GM18907 (cell line): ENCODE measurements around the gene MTIF3.
"Not testable (repeated sequence)": the region's sequence is repeated elsewhere in the genome, so short reads cannot be mapped to it uniquely, and the experiment has no call there.

Experiments used
- ATAC-seq: cut with Tn5 transposase; IDR thresholded peaks from one replicate; pipeline ENCODE4 v1.9.1; 2021; ENCODE audit warnings: mild to moderate bottlenecking, moderate library complexity; ENCODE audit not compliant: unreplicated experiment

The MTIF3 gene

GRCh38 chr13:27421101-27421871 is 29.1 kb downstream of the MTIF3 start:
- ATAC-seq: no peak

GRCh38 chr13:27419328-27419727 is 31.0 kb downstream of the MTIF3 start:
- ATAC-seq: no peak

GRCh38 chr13:27415116-27415515 is 35.2 kb downstream of the MTIF3 start:
- ATAC-seq: no peak

- ATAC-seq: no peak
Observed at GRCh38 chr13:27411341-27411740, 39.0 kb downstream of the MTIF3 start.

GRCh38 chr13:27409013-27409412 is 41.4 kb downstream of the MTIF3 start:
- ATAC-seq: no peak

GRCh38 chr13:27408074-27408473 is 42.3 kb downstream of the MTIF3 start:
- ATAC-seq: no peak

GRCh38 chr13:27406178-27406939 is 44.0 kb downstream of the MTIF3 start:
- ATAC-seq: no peak

- ATAC-seq: no peak
Observed at GRCh38 chr13:27405546-27406134, 44.7 kb downstream of the MTIF3 start.

GRCh38 chr13:27404680-27405079 is 45.7 kb downstream of the MTIF3 start:
- ATAC-seq: no peak

GRCh38 chr13:27403727-27404385 is 46.5 kb downstream of the MTIF3 start:
- ATAC-seq: no peak

- ATAC-seq: no peak
Observed at GRCh38 chr13:27403203-27403678, 47.1 kb downstream of the MTIF3 start.

GRCh38 chr13:27401210-27401609 is 49.2 kb downstream of the MTIF3 start:
- ATAC-seq: no peak

- not testable (repeated sequence) for ATAC-seq
Observed at GRCh38 chr13:27400405-27400804, 50.0 kb downstream of the MTIF3 start.

- no peak for ATAC-seq
Observed at GRCh38 chr13:27398360-27398759, 52.0 kb downstream of the MTIF3 start.

GRCh38 chr13:27396252-27396846 is 54.0 kb downstream of the MTIF3 start:
- ATAC-seq: no peak

GRCh38 chr13:27395007-27395510 is 55.3 kb downstream of the MTIF3 start:
- ATAC-seq: no peak

GRCh38 chr13:27393101-27393500 is 57.3 kb downstream of the MTIF3 start:
- ATAC-seq: no peak

GRCh38 chr13:27391471-27391870 is 58.9 kb downstream of the MTIF3 start:
- ATAC-seq: no peak

GRCh38 chr13:27389891-27390290 is 60.5 kb downstream of the MTIF3 start:
- no peak for ATAC-seq

GRCh38 chr13:27388241-27388640 is 62.1 kb downstream of the MTIF3 start:
- no peak for ATAC-seq
